ENCODE measurements around the gene UGP2. TPM values are rescaled to one million over a fixed set of nuclear protein-coding genes. Genes with fewer than 3 reads are reported as not detected.

UGP2 gene
- total and polyA plus RNA-seq, 2 of the 4 experiments (the other 2 are of a cell fraction), result 45.0 to 58.8 TPM

DNA sequence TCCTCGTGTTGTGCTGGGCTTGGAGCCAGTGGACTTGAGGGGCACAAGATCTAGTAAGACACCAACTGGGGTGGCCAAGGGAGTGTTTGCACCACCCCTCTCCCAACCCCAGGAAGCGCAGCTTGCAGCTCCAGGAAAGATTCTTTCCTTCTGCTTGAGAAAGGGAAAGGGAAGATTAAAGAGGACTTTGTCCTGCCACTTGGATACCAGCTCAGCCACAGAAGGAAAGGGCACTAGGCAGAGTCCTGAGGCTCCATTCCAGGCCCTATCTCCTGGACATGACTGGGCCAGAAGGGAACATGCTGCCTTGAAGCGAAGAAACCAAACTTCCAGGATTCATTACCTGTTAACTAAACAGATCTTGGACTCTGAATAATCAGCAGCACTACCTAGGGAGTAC lies 44.9 kb upstream of the UGP2 start:
- H3K14ac ChIP-seq (replicated peaks; ENCODE audit: low read depth, low read length), result no peak overlapping the region
- no peak overlapping the region for H2AFZ ChIP-seq (replicated peaks; ENCODE audit: low read length, poor library complexity)
- no TSS peak for BruUV-seq (replicated peaks)
- H2BK20ac ChIP-seq (ENCODE audit: low read depth, low read length), result no peak overlapping the region
- H3K27me3 ChIP-seq (ENCODE audit: control insufficient read depth, insufficient read depth, low read length), result no peaks in the 10 kb centered on the region
- H3K4me3 ChIP-seq (ENCODE audit: insufficient read depth, low read depth, low read length), result no peak overlapping the region
- H2AK5ac ChIP-seq (ENCODE audit: low read depth, low read length), result no peak overlapping the region
- H3K4ac ChIP-seq (ENCODE audit: low read depth, low read length), result no peak overlapping the region
- H3K9me3 ChIP-seq (ENCODE audit: control insufficient read depth, insufficient read depth, low read length), result no peaks in the 10 kb centered on the region
- no peak overlapping the region for H2BK120ac ChIP-seq (ENCODE audit: low read depth, low read length)
- H3K79me1 ChIP-seq (ENCODE audit: low read depth in 1 of 2, low read length in 2 of 2), result no peaks in the 10 kb centered on the region
- no peak overlapping the region for H3K18ac ChIP-seq (ENCODE audit: low read depth, low read length)
- no peak overlapping the region for H3K23ac ChIP-seq (ENCODE audit: low read depth, low read length)
- H3K56ac ChIP-seq (ENCODE audit: extremely low read depth, insufficient read depth, low read length), result no peak overlapping the region
- no peak overlapping the region for H2BK15ac ChIP-seq (ENCODE audit: low read depth, low read length)
- H3K36me3 ChIP-seq (ENCODE audit: control insufficient read depth, insufficient read depth, low read length), result no peaks in the 10 kb centered on the region
- H3K9me1 ChIP-seq (ENCODE audit: insufficient read depth, low read length), result peaks cover 3% of the 10 kb centered on the region; the same call in 1 of the 2 replicates
- no peak overlapping the region for H4K5ac ChIP-seq (ENCODE audit: low read depth, low read length)
- in situ Hi-C loops (cut with MboI; ENCODE audit: low sequenced_read_pairs) (no loop called here), intact Hi-C loops (cut with micrococcal nuclease) (no loop called here), dilution Hi-C loops (cut with HindIII; ENCODE audit: low sequenced_read_pairs, unreplicated experiment) (no loop called here)
- no peak overlapping the region for H3K27ac ChIP-seq (ENCODE audit: insufficient read depth, low read length)
- DNase-seq (no peak), ATAC-seq (ENCODE audit: low read depth) (no peak)
- H3K4me2 ChIP-seq (ENCODE audit: low read depth, low read length), result no peak overlapping the region
- CTCF ChIA-PET, result no interaction called here
- POLR2A ChIA-PET (ENCODE audit: unreplicated experiment), result no interaction called here
- H3K4me1 ChIP-seq (ENCODE audit: control insufficient read depth, insufficient read depth, low read length), result no peaks in the 10 kb centered on the region; the same call in 1 of the 2 replicates
- H4K8ac ChIP-seq (ENCODE audit: low read depth in 2 of 2, low read length in 2 of 2), result no peak overlapping the region
- TF ChIP-seq MAFK (IDR thresholded peaks at IDR 0.05; ENCODE audit: low read depth, low read length), result no peak
- TF ChIP-seq, protein P1, sequence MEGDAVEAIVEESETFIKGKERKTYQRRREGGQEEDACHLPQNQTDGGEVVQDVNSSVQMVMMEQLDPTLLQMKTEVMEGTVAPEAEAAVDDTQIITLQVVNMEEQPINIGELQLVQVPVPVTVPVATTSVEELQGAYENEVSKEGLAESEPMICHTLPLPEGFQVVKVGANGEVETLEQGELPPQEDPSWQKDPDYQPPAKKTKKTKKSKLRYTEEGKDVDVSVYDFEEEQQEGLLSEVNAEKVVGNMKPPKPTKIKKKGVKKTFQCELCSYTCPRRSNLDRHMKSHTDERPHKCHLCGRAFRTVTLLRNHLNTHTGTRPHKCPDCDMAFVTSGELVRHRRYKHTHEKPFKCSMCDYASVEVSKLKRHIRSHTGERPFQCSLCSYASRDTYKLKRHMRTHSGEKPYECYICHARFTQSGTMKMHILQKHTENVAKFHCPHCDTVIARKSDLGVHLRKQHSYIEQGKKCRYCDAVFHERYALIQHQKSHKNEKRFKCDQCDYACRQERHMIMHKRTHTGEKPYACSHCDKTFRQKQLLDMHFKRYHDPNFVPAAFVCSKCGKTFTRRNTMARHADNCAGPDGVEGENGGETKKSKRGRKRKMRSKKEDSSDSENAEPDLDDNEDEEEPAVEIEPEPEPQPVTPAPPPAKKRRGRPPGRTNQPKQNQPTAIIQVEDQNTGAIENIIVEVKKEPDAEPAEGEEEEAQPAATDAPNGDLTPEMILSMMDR (conservative IDR thresholded peaks at IDR 0.05; ENCODE audit: low read depth, low read length), result no peak
- TF ChIP-seq RAD21 (IDR thresholded peaks at IDR 0.05; ENCODE audit: low read length), result no peak
- no peak for TF ChIP-seq BHLHE40 (IDR thresholded peaks at IDR 0.05; ENCODE audit: low read depth, low read length)
- TF ChIP-seq USF2 (IDR thresholded peaks at IDR 0.05; ENCODE audit: low read depth, low read length), result no peak
- no peak for TF ChIP-seq MAZ (IDR thresholded peaks at IDR 0.05; ENCODE audit: borderline replicate concordance, low read depth, low read length)
- no peak for TF ChIP-seq RFX5 (IDR thresholded peaks at IDR 0.05; ENCODE audit: low read depth, low read length)
- no peak for TF ChIP-seq MXI1 (IDR thresholded peaks at IDR 0.05; ENCODE audit: borderline replicate concordance, low read depth, low read length)
- no peak for TF ChIP-seq CHD1 (IDR thresholded peaks at IDR 0.05; ENCODE audit: low read depth, low read length)
- no peak for TF ChIP-seq SMC3 (IDR thresholded peaks at IDR 0.05; ENCODE audit: low read depth, low read length)
- TF ChIP-seq POLR2A (IDR thresholded peaks at IDR 0.05; ENCODE audit: low read depth, low read length), result no peak
- no peak for TF ChIP-seq FOS (IDR thresholded peaks at IDR 0.05; ENCODE audit: low read depth, low read length)
- TF ChIP-seq NFE2L2 (IDR thresholded peaks at IDR 0.05; ENCODE audit: low read depth, low read length), result no peak
- TF ChIP-seq, protein P2, sequence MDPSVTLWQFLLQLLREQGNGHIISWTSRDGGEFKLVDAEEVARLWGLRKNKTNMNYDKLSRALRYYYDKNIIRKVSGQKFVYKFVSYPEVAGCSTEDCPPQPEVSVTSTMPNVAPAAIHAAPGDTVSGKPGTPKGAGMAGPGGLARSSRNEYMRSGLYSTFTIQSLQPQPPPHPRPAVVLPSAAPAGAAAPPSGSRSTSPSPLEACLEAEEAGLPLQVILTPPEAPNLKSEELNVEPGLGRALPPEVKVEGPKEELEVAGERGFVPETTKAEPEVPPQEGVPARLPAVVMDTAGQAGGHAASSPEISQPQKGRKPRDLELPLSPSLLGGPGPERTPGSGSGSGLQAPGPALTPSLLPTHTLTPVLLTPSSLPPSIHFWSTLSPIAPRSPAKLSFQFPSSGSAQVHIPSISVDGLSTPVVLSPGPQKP (IDR thresholded peaks at IDR 0.05; ENCODE audit: borderline replicate concordance, low read depth, low read length), result no peak
- TF ChIP-seq CEBPB (IDR thresholded peaks at IDR 0.05; ENCODE audit: low read depth, low read length), result no peak
- TF ChIP-seq RCOR1 (IDR thresholded peaks at IDR 0.05; ENCODE audit: insufficient replicate concordance, low read length), result no peak
- no peak overlapping the region for H3K9ac ChIP-seq (ENCODE audit: low read depth, low read length)
- WGBS, 2 experiments (ENCODE audit: extremely low coverage in 2 of 2, insufficient read length in 1 of 2), result no CpG with 5 or more reads among the region's 3 CpGs
- no peak overlapping the region for H2BK5ac ChIP-seq (ENCODE audit: low read depth, low read length, poor library complexity, severe bottlenecking)
- no peak overlapping the region for H2AK9ac ChIP-seq (replicated peaks; ENCODE audit: low read depth, low read length, poor library complexity)
- H4K20me1 ChIP-seq (ENCODE audit: insufficient read depth, low read length), result no peaks in the 10 kb centered on the region
- no peak overlapping the region for H4K91ac ChIP-seq (ENCODE audit: insufficient read depth, low read depth, low read length)
